K562 (cell line): ENCODE data around the gene ATP9B. TPM values are rescaled to one million over a fixed set of nuclear protein-coding genes. Genes with fewer than 3 reads are reported as not detected.

Experiments
- CBX8 ChIP-seq: fragments of 200-600 bp; sonication (generic); IDR thresholded peaks from 2 replicates; pipeline ENCODE4 v1.6.1; 2012; ENCODE audit warnings: borderline replicate concordance, mixed run types, low read depth, mild to moderate bottlenecking, moderate library complexity, mixed read lengths, low read length, control low read depth, inconsistent platforms; ENCODE audit not compliant: poor library complexity, severe bottlenecking; ENCODE audit errors: extremely low read depth
- FOXP4 ChIP-seq: sonication (generic); formaldehyde crosslinking; IDR thresholded peaks from 2 replicates; pipeline ENCODE4 v1.8.0; 2022; ENCODE audit warnings: mild to moderate bottlenecking, missing genetic modification reagents, borderline replicate concordance
- KDM5B ChIP-seq: fragments of 200-600 bp; sonication (generic); IDR thresholded peaks from 2 replicates; pipeline ENCODE4 v1.6.1; 2012; ENCODE audit warnings: low read depth, mild to moderate bottlenecking, moderate library complexity, low read length, control low read depth, inconsistent platforms; ENCODE audit not compliant: insufficient replicate concordance
- RFX7 ChIP-seq: fragments of 250-450 bp; sonication (Bioruptor Pico); IDR thresholded peaks from 2 replicates; pipeline ENCODE4 v1.5.1; 2021; ENCODE audit warnings: mild to moderate bottlenecking
- TAF7 ChIP-seq: fragments of 450-650 bp; IDR thresholded peaks from 2 replicates; pipeline ENCODE4 v1.6.1; 2016; ENCODE audit warnings: missing genetic modification characterization, missing compliant biosample characterization
- ZNF146 ChIP-seq: IDR thresholded peaks from one replicate; pipeline ENCODE4 v1.6.1; 2018; ENCODE audit warnings: missing compliant biosample characterization; ENCODE audit not compliant: unreplicated experiment
- ZNF699 ChIP-seq: fragments of 250-450 bp; sonication (Bioruptor Pico); IDR thresholded peaks from 2 replicates; pipeline ENCODE4 v1.8.0; 2021; ENCODE audit warnings: mild to moderate bottlenecking, moderate library complexity; ENCODE audit not compliant: insufficient replicate concordance
- polyA plus RNA-seq, 8 experiments: library from polyadenylated mRNA; depleted of rRNA in 4 of 8; stranded (reverse) in 5 of 8; unstranded in 3 of 8; fragments of >200 nt; fragmentation: Nextera tagmentation in 2 of 8; fragmentation: Illumina TruSeq in 1 of 8; extraction: Ambion mirVana in 2 of 8; extraction: Trizol in 1 of 8; gene quantifications; 2 replicates each; pipeline versions ENCODE4 v1.2.1 to v1.2.3, GENCODE V29; 2011 to 2014; ENCODE audit warnings: inconsistent platforms in 1 of 8, missing spikeins in 1 of 8
- total RNA-seq, 7 experiments: library from RNA; depleted of rRNA in 6 of 7; stranded (reverse); fragments of >200 nt in 6 of 7; fragmentation: Illumina TruSeq in 2 of 7; extraction: Trizol in 2 of 7; gene quantifications; 2 replicates each; pipeline versions ENCODE4 v1.2.1 to v1.2.3, GENCODE V29; 2011 to 2021; ENCODE audit warnings: low replicate concordance in 1 of 7
- TF ChIP-seq, protein P1 (sequence below): fragments of 250-450 bp; sonication (Bioruptor Pico); IDR thresholded peaks from 2 replicates; pipeline ENCODE4 v1.4.0; 2020; ENCODE audit warnings: mild to moderate bottlenecking, moderate library complexity
- TF ChIP-seq, protein P2 (sequence below): fragments of 250-450 bp; sonication (Bioruptor Pico); IDR thresholded peaks from 2 replicates; pipeline ENCODE4 v1.4.0; 2020
- TF ChIP-seq, protein P3 (sequence below): fragments of 250-450 bp; sonication (Bioruptor Pico); IDR thresholded peaks from 2 replicates; pipeline ENCODE4 v1.5.0; 2021; ENCODE audit warnings: mild to moderate bottlenecking, moderate library complexity

Gene ATP9B
- total and polyA plus RNA-seq, 9 of the 15 experiments (the other 6 are each of a cell fraction or from before 2014, with no cell fraction given) = 0.66 to 13.2 (median 7.9) TPM

- no peak for TF ChIP-seq ZNF146 (CRISPR knock-in tag)
- no peak for TF ChIP-seq TAF7 (tag)
- no peak for TF ChIP-seq RFX7 (CRISPR knock-in tag)
- no peak for TF ChIP-seq CBX8
- TF ChIP-seq, protein P1, sequence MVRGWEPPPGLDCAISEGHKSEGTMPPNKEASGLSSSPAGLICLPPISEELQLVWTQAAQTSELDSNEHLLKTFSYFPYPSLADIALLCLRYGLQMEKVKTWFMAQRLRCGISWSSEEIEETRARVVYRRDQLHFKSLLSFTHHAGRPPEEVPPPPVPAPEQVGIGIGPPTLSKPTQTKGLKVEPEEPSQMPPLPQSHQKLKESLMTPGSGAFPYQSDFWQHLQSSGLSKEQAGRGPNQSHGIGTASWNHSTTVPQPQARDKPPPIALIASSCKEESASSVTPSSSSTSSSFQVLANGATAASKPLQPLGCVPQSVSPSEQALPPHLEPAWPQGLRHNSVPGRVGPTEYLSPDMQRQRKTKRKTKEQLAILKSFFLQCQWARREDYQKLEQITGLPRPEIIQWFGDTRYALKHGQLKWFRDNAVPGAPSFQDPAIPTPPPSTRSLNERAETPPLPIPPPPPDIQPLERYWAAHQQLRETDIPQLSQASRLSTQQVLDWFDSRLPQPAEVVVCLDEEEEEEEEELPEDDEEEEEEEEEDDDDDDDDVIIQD = no peak
- TF ChIP-seq, protein P2, sequence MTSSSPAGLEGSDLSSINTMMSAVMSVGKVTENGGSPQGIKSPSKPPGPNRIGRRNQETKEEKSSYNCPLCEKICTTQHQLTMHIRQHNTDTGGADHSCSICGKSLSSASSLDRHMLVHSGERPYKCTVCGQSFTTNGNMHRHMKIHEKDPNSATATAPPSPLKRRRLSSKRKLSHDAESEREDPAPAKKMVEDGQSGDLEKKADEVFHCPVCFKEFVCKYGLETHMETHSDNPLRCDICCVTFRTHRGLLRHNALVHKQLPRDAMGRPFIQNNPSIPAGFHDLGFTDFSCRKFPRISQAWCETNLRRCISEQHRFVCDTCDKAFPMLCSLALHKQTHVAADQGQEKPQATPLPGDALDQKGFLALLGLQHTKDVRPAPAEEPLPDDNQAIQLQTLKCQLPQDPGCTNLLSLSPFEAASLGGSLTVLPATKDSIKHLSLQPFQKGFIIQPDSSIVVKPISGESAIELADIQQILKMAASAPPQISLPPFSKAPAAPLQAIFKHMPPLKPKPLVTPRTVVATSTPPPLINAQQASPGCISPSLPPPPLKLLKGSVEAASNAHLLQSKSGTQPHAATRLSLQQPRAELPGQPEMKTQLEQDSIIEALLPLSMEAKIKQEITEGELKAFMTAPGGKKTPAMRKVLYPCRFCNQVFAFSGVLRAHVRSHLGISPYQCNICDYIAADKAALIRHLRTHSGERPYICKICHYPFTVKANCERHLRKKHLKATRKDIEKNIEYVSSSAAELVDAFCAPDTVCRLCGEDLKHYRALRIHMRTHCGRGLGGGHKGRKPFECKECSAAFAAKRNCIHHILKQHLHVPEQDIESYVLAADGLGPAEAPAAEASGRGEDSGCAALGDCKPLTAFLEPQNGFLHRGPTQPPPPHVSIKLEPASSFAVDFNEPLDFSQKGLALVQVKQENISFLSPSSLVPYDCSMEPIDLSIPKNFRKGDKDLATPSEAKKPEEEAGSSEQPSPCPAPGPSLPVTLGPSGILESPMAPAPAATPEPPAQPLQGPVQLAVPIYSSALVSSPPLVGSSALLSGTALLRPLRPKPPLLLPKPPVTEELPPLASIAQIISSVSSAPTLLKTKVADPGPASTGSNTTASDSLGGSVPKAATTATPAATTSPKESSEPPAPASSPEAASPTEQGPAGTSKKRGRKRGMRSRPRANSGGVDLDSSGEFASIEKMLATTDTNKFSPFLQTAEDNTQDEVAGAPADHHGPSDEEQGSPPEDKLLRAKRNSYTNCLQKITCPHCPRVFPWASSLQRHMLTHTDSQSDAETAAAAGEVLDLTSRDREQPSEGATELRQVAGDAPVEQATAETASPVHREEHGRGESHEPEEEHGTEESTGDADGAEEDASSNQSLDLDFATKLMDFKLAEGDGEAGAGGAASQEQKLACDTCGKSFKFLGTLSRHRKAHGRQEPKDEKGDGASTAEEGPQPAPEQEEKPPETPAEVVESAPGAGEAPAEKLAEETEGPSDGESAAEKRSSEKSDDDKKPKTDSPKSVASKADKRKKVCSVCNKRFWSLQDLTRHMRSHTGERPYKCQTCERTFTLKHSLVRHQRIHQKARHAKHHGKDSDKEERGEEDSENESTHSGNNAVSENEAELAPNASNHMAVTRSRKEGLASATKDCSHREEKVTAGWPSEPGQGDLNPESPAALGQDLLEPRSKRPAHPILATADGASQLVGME (CRISPR knock-in tag) = no peak
- TF ChIP-seq, protein P3, sequence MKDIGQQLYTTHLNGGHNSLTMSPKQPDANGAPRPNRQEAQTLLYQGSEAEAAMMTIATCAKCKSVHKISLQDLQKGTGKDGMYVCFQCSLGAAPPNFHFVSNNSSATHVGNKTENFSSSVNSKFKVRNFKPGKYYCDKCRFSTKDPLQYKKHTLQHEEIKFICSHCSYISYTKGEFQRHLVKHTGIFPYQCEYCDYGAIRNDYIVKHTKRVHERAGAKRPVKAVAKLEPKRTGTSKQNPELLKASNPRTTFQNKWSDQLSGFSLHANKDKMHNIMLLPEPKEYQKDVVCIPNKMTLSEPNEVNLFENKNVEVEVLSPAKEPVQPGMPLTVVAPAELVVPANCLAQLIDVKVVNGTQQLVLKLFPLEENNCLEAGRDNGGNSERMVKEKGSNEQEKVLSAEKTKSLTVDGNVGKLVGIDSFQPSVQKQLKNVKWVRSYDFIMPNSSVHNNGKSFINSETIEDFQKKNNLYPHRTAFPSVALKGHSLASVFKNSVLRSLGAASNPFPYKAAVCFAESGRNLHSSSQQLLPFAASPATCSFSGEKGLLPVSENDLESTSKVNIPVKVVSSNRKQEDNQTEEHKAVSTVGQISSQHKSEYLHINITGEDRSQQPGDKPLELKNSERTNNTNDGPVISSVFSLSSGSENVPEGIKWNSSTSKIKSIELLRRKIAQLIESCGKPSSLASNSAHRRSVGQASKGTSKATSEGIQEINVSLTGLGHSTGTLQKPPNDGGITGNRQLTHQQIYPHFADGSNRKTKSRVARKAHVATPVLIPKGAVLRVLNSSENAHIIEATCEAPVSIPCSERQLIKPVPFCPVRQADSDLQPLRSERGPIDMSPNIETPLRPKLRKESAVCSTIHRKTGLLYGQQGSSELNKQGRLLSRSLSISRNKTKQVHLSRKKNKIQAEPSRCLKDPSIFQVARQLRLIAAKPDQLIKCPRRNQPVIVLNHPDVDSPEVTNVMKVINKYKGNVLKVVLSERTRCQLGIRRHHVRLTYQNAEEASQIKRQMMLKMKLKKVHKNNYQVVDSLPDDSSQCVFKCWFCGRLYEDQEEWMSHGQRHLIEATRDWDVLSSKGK (CRISPR knock-in tag) = no peak
- TF ChIP-seq KDM5B = no peak
- no peak for TF ChIP-seq ZNF699 (CRISPR knock-in tag)
- TF ChIP-seq FOXP4 (CRISPR knock-in tag) = no peak
Measured at GRCh38 chr18:79258447-79258846, 189.3 kb downstream of the ATP9B start (continued).
